Neural progenitor cell (in vitro differentiated cells): ENCODE results near the gene SYF2. TPM values are rescaled to one million over a fixed set of nuclear protein-coding genes. Genes with fewer than 3 reads are reported as not detected.
A peak's percentile ranks its signal among the peaks of the same experiment; 100 is the strongest.
"Not testable (repeated sequence)": the region's sequence is repeated elsewhere in the genome, so short reads cannot be mapped to it uniquely, and the experiment has no call there.

Source experiments
- DNase-seq: peaks from one replicate; pipeline ENCODE4 v3.0.0-alpha.2; 2016; ENCODE audit warnings: low spot score
- H2AFZ ChIP-seq: fragments of 200-600 bp; sonication (generic); replicated peaks from 2 replicates; pipeline ENCODE4 v1.6.1; 2016; ENCODE audit warnings: antibody characterized with exemption
- H3F3A ChIP-seq: fragments of 200-600 bp; sonication (generic); 2 replicates; pipeline ENCODE4 v1.6.1; 2016; ENCODE audit warnings: antibody characterized with exemption, low read depth
- H3K27ac ChIP-seq: fragments of 200-600 bp; sonication (generic); 2 replicates; pipeline ENCODE4 v1.5.1; 2016; ENCODE audit warnings: mild to moderate bottlenecking
- H3K27me3 ChIP-seq: fragments of 200-600 bp; sonication (generic); 2 replicates; pipeline ENCODE4 v1.6.1; 2016; ENCODE audit warnings: mild to moderate bottlenecking, moderate library complexity
- H3K36me3 ChIP-seq: fragments of 200-600 bp; sonication (generic); 2 replicates; pipeline ENCODE4 v1.5.1; 2016
- H3K4me1 ChIP-seq: fragments of 200-600 bp; sonication (generic); 2 replicates; pipeline ENCODE4 v1.6.1; 2016; ENCODE audit warnings: mixed run types
- H3K4me2 ChIP-seq: fragments of 200-600 bp; sonication (generic); 2 replicates; pipeline ENCODE4 v1.6.1; 2016
- H3K4me3 ChIP-seq: fragments of 200-600 bp; sonication (generic); 2 replicates; pipeline ENCODE4 v1.5.1; 2016
- H3K79me2 ChIP-seq: fragments of 200-600 bp; sonication (generic); 2 replicates; pipeline ENCODE4 v1.6.1; 2016; ENCODE audit warnings: low read depth
- H3K9ac ChIP-seq: fragments of 200-600 bp; sonication (generic); 2 replicates; pipeline ENCODE4 v1.6.1; 2016
- H3K9me3 ChIP-seq: fragments of 200-600 bp; sonication (generic); 2 replicates; pipeline ENCODE4 v1.5.1; 2016; ENCODE audit warnings: low read depth
- H4K20me1 ChIP-seq: fragments of 200-600 bp; sonication (generic); 2 replicates; pipeline ENCODE4 v1.6.1; 2016; ENCODE audit warnings: low read depth
- H3K27ac Mint-ChIP-seq: 3 replicates; pipeline ENCODE4 v1.8.0; 2021; ENCODE audit warnings: mixed read lengths
- H3K27me3 Mint-ChIP-seq: 2 replicates; pipeline ENCODE4 v1.8.0; 2022; ENCODE audit warnings: low read depth, mild to moderate bottlenecking, inconsistent platforms, moderate library complexity, mixed read lengths; ENCODE audit not compliant: insufficient read depth
- H3K36me3 Mint-ChIP-seq: 3 replicates; pipeline ENCODE4 v1.8.0; 2021; ENCODE audit warnings: mixed read lengths
- H3K4me1 Mint-ChIP-seq: 3 replicates; pipeline ENCODE4 v1.8.0; 2021; ENCODE audit warnings: mixed read lengths
- H3K4me3 Mint-ChIP-seq: 3 replicates; pipeline ENCODE4 v1.8.0; 2021; ENCODE audit warnings: mild to moderate bottlenecking, moderate library complexity, mixed read lengths
- H3K9me3 Mint-ChIP-seq: 3 replicates; pipeline ENCODE4 v1.8.0; 2020; ENCODE audit warnings: mixed read lengths
- CTCF ChIP-seq: fragments of 200-600 bp; sonication (generic); IDR thresholded peaks from 2 replicates; pipeline ENCODE4 v1.5.1; 2017; ENCODE audit warnings: antibody characterized with exemption, mild to moderate bottlenecking
- EZH2 ChIP-seq: fragments of 200-600 bp; sonication (generic); IDR thresholded peaks from 2 replicates; pipeline ENCODE4 v1.6.1; 2017; ENCODE audit warnings: antibody characterized with exemption, mild to moderate bottlenecking, moderate library complexity
- EZH2phosphoT487 ChIP-seq: fragments of 200-600 bp; sonication (generic); IDR thresholded peaks from 2 replicates; pipeline ENCODE4 v1.6.1; 2017; ENCODE audit warnings: antibody characterized with exemption
- total RNA-seq: library from RNA; depleted of rRNA; stranded (reverse); fragments of >200 nt; gene quantifications from 2 replicates; pipeline ENCODE4 v1.2.3, GENCODE V29; 2015; ENCODE audit warnings: low replicate concordance

The SYF2 gene
- total RNA-seq, 1 donor from 2014 or later = 114 TPM

- Histone ChIP-seq H3F3A (no peaks in the 10 kb centered on the region), H3K79me2 (no peaks in the 10 kb centered on the region), H2AFZ (no peak overlapping the region), H3K4me2 (no peak overlapping the region), H3K27ac (no peak overlapping the region), H3K9me3 (no peaks in the 10 kb centered on the region), H3K36me3 (no peaks in the 10 kb centered on the region), H3K4me3 (no peak overlapping the region), H3K9ac (no peak overlapping the region), H4K20me1 (no peaks in the 10 kb centered on the region), H3K27me3 (no peaks in the 10 kb centered on the region), H3K4me1 (no peaks in the 10 kb centered on the region)
- H3K27me3 Mint-ChIP-seq = peaks cover 11% of the 10 kb centered on the region
- H3K4me1 Mint-ChIP-seq = peaks cover 13% of the 10 kb centered on the region
- H3K27ac Mint-ChIP-seq = no peak overlapping the region
- no peak overlapping the region for H3K4me3 Mint-ChIP-seq
- H3K36me3 Mint-ChIP-seq = no peaks in the 10 kb centered on the region
- TF ChIP-seq EZH2 (no peak), CTCF (no peak), EZH2phosphoT487 (no peak)
- no peak for DNase-seq
- no peaks in the 10 kb centered on the region for H3K9me3 Mint-ChIP-seq
These were observed 42.0 kb downstream of the SYF2 start for GRCh38 chr1:25190260-25190659.

GRCh38 chr1:25187904-25188303 lies 44.4 kb downstream of the SYF2 start:
- H3K27ac ChIP-seq, H3K9me3 Mint-ChIP-seq: not testable (repeated sequence)

GRCh38 chr1:25187077-25187476 lies 45.2 kb downstream of the SYF2 start:
- Histone ChIP-seq H3K79me2 (no peaks in the 10 kb centered on the region), H3K9ac (no peak overlapping the region), H3K36me3 (no peaks in the 10 kb centered on the region), H3K4me1 (no peaks in the 10 kb centered on the region), H3K4me3 (no peak overlapping the region), H4K20me1 (no peaks in the 10 kb centered on the region), H3F3A (no peaks in the 10 kb centered on the region), H3K27me3 (no peaks in the 10 kb centered on the region), H2AFZ (no peak overlapping the region), H3K27ac (no peak overlapping the region), H3K9me3 (no peaks in the 10 kb centered on the region), H3K4me2 (no peak overlapping the region)
- Mint-ChIP-seq H3K27me3 (peaks cover 9% of the 10 kb centered on the region), H3K9me3 (no peaks in the 10 kb centered on the region), H3K4me3 (no peak overlapping the region), H3K4me1 (peaks cover 6% of the 10 kb centered on the region), H3K27ac (no peak overlapping the region), H3K36me3 (no peaks in the 10 kb centered on the region)
- TF ChIP-seq EZH2phosphoT487 (no peak), CTCF (no peak), EZH2 (no peak)
- DNase-seq = no peak

More at GRCh38 chr1:25187904-25188303, 44.4 kb downstream of the SYF2 start:
- H3K27me3 ChIP-seq, H3K4me3 Mint-ChIP-seq, H3K9ac ChIP-seq, H3K4me1 Mint-ChIP-seq, H3K27me3 Mint-ChIP-seq, H3K36me3 ChIP-seq, H3K4me1 ChIP-seq, H3K9me3 ChIP-seq, H3F3A ChIP-seq, H3K27ac Mint-ChIP-seq, DNase-seq, H3K79me2 ChIP-seq, H3K36me3 Mint-ChIP-seq, H3K4me2 ChIP-seq, H3K4me3 ChIP-seq, H2AFZ ChIP-seq, H4K20me1 ChIP-seq: not testable (repeated sequence)

GRCh38 chr1:25186161-25187007 lies 45.9 kb downstream of the SYF2 start:
- peak overlapping the region; percentile 1 for H3K27ac Mint-ChIP-seq
- no peak overlapping the region for H2AFZ ChIP-seq
- no peaks in the 10 kb centered on the region for H3K36me3 ChIP-seq
- H3K9me3 Mint-ChIP-seq = no peaks in the 10 kb centered on the region
- H4K20me1 ChIP-seq = no peaks in the 10 kb centered on the region
- no peak overlapping the region for H3K4me3 ChIP-seq
- H3F3A ChIP-seq = no peaks in the 10 kb centered on the region
- no peak overlapping the region for H3K4me3 Mint-ChIP-seq
- no peaks in the 10 kb centered on the region for H3K9me3 ChIP-seq
- H3K79me2 ChIP-seq = no peaks in the 10 kb centered on the region
- H3K9ac ChIP-seq = no peak overlapping the region
- no peak for DNase-seq
- H3K4me1 Mint-ChIP-seq = peaks cover 6% of the 10 kb centered on the region
- TF ChIP-seq EZH2 = no peak
- no peak for TF ChIP-seq CTCF
- TF ChIP-seq EZH2phosphoT487 = no peak
- no peak overlapping the region for H3K4me2 ChIP-seq
- no peak overlapping the region for H3K27ac ChIP-seq
- no peaks in the 10 kb centered on the region for H3K27me3 ChIP-seq
- peaks cover 9% of the 10 kb centered on the region for H3K27me3 Mint-ChIP-seq
- no peaks in the 10 kb centered on the region for H3K36me3 Mint-ChIP-seq
- H3K4me1 ChIP-seq = no peaks in the 10 kb centered on the region
